HG02840 (cell line): Measurements from ENCODE around the gene EFNA3.
A peak's percentile ranks its signal among the peaks of the same experiment; 100 is the strongest.

Experiments
- ATAC-seq: cut with Tn5 transposase; IDR thresholded peaks from one replicate; pipeline ENCODE4 v1.9.1; 2021; ENCODE audit warnings: mild to moderate bottlenecking, moderate library complexity, moderate number of reproducible peaks; ENCODE audit not compliant: unreplicated experiment, low FRiP score

The EFNA3 gene

DNA sequence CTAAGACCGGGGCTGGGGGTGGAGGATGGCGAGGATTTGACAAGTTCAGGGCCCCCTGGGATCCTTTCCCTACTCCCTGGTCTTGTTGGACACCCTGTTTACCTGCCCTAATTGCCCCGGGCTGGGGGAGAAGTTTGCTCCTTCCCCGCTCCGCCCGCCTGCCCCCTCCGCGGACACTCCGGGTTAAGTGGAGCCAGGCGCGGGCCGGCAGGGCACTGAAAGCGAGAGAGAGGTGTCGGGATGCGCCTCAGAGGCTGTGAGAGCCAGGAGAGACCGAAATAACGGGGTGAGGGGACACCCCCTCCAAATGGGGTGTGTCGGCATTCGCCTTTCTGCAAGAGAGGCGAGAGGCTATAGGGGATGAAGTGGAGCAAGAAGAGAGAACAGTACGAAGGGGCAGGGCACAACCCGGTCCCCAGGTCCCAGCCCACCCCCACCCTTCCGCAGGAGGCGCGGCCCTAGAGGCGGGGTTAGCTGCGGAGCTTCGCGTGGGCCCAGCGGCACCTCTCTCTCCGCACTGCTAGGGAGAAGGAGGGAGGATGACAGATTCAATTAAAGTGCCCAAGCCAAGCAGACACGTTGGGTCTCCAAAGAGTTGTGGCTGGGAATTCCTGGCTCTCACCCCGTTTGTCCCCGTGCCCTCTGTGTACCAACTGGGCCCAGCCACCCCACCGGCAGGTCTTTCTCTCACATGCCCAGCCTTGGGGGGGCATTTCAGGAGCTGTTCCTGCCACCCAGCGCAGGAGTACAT is 3.8 kb downstream of the EFNA3 start:
- no peak for ATAC-seq

DNA sequence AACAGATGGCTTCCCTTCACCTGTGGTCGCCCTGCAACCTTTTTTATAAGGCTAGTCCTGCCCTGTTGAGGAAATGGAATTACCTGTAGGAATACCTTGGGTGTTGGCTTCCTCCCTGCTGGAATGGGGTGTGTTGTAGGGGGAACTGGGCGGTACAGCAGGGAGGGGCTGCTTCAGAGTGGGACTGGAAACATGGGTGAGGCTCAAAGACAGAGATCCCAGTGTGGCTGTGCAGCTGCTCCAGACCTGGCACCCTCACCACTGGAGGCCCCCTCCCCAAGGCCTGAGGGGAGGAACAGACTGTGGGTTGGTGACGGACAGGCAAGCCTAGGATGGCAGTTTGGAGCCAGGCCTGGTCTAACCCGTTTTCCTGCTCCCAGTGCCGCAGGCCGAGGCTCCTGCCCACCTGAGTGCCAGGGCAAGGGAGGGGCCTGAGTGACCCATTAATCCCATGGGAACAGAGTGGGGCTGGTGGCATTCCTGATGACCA is 4.5 kb downstream of the EFNA3 start:
- no peak for ATAC-seq

DNA sequence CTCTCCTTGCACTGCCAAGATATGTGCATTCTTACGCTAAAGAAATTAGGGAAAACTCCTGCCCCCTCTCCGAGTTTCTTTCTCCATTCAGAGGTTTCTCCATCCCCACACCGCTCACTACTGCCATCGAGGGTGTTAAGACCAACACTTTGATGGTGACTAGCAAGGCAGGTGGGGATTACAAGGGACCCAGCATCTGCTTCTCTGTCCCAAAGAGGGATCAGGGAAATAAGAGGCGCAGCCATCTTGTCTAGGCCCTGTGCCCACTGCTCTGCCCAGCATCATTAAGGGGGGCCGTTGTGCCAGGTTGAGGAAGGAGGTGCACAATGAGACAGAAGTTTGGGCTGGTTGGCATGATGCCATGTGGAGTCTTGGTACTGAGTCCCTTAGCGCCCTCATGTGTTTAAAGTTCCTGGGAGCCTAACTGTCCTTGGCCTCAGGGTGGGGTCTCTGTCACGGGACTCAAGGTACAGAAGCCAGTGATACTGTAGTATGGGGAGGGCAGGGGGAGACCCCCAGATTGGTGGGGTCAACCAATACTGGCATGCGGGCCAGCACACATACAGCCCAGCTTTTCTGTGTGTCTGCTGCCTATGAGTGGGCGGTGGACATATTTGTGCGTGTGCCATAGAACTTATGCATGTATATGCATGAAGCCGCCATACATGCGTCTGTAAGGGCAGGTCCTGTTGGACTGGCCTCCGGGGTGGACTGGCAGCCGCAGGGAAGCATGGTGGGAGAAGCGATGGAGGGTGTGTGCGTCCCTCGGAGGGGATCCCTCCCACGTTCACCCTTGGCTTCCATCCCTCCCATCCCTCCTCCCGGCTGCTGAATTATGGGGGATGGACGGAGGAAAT is 5.5 kb downstream of the EFNA3 start:
- ATAC-seq = peak; percentile 6

DNA sequence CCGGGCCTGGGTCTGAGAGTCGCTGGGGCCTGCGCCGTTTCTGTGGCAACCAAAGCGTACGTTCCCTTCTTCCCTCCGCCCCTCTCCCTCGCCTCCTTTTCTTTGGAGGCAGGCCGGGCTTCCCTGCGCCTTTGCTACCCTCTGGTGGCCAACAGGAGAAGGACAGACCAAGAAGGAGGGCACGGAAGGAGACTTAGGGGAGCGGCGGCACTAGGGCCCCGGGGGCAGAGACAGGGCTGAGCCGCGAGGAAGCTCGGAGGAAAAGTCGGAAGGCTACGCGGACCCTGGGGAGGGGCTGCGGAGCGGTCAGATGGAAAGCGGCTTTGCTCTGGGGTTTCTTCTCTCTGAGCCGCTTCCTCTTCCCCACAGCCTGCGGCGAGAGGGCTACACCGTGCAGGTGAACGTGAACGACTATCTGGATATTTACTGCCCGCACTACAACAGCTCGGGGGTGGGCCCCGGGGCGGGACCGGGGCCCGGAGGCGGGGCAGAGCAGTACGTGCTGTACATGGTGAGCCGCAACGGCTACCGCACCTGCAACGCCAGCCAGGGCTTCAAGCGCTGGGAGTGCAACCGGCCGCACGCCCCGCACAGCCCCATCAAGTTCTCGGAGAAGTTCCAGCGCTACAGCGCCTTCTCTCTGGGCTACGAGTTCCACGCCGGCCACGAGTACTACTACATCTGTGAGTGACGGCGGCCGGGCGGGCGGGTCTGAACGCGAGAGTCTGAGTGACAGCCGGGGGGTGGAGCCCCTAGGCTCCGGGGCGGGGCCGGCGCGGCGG is 6.3 kb downstream of the EFNA3 start:
- ATAC-seq = peak; percentile 81

DNA sequence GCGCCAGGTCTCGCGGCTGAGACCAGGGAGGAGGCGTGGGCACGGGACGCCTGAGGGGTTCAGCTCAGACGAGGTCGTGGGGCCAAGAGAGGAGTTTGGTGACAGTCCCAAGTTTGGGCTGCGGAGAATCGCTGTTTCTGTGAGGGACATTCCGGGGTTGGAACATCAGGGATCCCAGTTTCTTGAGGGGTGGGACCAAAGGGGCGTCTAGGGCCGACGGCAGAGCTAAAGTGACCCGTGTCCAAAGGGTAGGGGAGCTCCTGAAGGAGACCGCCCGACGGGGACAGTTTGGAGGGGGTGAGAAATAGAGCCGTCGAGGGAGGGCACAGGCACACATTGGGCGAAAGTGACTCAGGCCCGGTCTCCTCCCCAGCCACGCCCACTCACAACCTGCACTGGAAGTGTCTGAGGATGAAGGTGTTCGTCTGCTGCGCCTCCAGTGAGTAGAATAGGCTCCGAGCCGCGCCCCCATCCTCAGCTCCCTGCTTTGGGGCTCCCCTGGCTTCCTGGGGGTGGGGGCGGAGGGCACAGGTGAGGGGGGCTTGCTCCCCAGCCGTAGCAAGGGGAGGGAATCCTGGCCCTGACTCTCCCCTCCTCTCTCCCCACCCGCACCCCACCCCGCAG is 7.0 kb downstream of the EFNA3 start:
- no peak for ATAC-seq

DNA sequence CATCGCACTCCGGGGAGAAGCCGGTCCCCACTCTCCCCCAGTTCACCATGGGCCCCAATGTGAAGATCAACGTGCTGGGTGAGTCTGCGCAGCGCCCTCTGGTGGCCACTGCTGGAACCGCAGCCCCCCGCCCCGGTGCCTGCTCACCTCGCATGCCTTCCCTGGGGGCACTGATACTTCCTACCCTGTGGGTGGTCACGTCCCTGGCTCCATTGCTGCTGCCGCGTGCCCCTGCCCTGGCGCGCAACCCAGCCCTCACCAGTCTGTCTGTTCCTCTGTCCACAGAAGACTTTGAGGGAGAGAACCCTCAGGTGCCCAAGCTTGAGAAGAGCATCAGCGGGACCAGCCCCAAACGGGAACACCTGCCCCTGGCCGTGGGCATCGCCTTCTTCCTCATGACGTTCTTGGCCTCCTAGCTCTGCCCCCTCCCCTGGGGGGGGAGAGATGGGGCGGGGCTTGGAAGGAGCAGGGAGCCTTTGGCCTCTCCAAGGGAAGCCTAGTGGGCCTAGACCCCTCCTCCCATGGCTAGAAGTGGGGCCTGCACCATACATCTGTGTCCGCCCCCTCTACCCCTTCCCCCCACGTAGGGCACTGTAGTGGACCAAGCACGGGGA is 7.6 kb downstream of the EFNA3 start:
- ATAC-seq = no peak

DNA sequence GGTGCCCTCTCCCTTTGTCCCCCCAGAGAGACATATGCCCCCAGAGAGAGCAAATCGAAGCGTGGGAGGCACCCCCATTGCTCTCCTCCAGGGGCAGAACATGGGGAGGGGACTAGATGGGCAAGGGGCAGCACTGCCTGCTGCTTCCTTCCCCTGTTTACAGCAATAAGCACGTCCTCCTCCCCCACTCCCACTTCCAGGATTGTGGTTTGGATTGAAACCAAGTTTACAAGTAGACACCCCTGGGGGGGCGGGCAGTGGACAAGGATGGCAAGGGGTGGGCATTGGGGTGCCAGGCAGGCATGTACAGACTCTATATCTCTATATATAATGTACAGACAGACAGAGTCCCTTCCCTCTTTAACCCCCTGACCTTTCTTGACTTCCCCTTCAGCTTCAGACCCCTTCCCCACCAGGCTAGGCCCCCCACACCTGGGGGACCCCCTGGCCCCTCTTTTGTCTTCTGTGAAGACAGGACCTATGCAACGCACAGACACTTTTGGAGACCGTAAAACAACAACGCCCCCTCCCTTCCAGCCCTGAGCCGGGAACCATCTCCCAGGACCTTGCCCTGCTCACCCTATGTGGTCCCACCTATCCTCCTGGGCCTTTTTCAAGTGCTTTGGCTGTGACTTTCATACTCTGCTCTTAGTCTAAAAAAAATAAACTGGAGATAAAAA is 8.4 kb downstream of the EFNA3 start:
- ATAC-seq = no peak

DNA sequence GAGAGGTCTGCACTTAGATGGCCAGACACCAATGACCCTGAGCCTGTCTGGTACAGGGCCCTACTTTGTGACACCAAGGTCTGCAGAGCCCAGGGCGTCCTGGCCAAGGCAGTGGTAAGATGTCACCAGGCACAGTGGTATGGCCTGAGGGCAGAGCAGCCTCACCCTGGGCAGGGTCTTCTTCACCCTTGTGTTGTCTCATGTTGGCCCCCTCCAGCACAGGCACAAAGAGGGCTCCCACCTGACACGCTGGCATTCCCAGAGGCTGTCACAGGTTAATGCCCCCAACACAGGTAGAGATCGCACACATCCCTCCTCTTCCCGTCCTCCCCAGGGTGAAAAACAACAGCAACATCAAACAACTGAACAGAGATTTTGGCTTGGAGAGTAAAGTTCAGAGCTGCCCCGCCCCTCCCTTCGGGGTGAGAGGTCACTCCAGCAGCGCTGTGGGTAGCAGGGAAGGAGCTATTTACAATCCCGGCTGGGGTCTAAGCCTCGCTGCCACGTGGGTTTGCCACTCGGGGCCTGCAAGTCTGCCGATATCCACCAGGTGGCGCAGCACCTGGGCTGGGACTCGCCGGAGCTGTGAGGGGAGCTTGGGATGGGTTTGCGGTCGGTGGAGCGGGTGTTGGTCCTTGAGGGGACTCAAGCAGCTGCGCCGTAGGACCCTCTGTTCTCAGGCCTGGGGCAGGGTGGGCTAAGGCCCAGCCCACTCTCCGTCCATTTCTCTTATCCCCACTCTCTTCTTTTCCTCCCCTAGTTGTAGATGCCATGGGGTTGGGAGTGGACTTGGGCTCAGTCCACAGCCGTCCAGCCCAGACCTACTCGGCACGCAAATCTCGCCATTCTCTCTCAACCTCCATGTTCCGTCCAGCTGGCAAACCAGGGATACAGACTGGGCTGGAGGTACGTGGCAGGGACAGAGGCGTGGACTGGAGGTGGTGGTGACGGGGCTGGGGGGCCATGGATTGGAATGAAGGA is 12.7 kb downstream of the EFNA3 start:
- no peak for ATAC-seq

DNA sequence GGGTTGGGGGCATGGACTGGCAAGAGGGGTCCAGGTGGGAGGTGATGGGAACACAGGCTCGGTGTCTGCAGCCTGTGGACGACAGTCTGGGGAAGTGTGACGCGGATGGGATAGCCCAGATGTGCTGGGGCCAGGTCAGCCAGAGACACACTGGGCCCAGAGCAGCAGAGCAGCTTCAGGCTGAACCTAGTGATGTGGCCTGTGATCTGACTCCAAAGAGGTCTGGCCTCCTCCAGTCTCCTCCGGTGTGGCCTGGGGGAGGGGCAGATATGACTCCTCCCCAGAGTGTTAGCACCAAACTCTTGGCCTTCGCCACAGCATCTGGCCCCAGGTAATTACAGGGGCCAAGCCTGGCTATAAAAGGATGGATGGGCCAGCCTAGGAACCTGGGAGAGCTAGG is 13.5 kb downstream of the EFNA3 start:
- no peak for ATAC-seq

DNA sequence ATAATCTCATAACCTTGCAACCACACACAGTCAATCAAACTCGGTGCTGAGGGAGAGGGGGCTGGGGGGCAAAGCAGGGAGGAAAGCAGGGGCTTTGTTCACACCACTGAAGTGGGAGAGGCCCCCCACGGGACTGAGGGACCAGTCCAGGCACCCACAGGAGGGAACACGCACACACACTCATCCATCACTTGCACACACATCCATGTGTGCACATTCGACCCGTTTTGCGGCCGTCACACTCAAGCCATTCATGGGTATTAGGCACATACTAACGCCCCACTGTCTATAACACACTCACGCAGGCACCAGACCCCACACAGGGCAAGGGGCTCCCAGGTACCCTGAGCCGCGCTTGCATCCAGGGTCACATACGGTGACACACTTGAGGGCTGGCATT is 14.0 kb downstream of the EFNA3 start:
- no peak for ATAC-seq

DNA sequence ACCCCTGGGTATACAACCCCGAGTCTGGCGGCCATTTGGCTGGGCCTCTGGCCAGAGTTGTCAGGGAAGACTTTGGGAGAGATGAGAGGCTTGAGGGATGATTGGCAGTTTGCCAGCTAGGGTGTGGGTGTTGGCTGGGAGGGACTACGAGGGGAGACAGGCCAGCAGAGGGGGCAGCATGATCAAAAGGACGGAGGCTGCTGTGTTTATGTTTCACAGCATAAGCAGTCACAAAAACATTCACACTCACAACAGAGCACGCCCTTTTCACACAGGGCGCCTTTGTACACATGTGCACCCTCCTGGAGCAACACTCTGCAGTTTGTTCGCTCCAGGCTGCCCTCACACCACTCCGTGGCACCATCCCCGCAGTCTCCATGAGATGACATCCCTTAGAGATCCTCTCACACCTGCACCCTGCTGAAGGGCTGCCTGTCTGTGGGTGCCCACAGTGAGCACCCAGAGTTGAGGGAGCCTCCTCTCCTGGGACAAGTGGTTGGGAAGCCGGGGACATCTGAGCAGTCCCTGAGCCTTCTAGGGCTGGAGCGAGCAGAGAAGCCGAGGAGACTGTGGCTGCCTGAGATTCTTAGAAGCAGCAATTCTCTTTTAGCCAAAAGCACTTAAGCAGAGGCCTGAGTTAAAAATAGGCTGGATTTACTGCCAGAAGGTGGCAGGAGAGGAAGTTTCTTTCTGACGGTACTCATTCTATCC is 15.4 kb downstream of the EFNA3 start:
- no peak for ATAC-seq

DNA sequence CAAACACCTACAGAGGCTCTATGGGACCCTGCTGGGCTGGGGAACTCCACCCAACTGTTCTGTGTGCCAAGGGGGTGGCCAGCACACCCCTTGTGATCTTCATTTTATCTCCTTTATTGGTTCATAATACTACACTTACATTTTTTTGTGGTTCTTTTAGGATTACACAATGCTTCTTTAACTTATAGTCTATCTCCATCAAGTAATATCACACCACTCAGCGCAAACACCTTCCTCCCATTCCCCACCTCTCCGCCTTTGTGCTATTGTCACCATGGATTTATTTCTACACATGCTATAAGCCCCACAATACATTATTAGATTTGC is 15.9 kb downstream of the EFNA3 start:
- no peak for ATAC-seq

DNA sequence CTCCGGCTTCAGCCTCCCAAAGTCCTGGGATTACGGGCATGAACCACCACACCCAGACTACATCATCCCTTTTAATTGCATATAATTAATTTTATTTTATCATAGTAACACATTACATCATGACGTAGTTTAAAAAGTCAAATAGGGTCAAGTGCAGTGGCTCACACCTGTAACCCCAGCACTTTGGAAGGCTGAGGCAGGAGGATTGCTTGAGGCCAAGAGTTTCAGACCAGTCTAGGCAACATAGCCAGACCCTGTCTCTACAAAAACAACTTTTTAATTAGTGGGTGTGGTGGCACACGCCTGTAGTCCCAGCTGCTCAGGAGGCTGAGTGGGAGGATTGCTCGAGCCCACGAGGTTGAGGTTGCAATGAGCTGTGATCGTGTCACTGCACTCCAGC is 20.7 kb downstream of the EFNA3 start:
- no peak for ATAC-seq

DNA sequence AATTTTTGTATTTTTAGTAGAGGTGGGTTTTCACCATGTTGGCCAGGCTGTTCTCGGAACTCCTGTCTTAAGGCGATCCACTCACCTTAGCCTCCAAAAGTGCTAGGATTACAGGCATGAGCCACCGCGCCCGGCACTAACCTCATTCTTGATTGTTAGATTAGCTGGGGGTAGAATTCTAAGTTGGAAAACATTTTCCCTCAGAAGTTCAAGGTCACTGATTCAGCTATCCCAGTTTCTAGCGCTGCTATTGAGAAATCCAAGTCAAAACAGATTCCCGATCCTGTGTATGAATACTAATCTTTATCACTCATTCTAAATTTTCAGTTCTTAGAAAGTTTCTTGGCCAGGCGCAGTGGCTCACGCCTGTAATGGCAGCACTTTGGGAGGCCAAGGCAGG is 24.7 kb downstream of the EFNA3 start:
- no peak for ATAC-seq

DNA sequence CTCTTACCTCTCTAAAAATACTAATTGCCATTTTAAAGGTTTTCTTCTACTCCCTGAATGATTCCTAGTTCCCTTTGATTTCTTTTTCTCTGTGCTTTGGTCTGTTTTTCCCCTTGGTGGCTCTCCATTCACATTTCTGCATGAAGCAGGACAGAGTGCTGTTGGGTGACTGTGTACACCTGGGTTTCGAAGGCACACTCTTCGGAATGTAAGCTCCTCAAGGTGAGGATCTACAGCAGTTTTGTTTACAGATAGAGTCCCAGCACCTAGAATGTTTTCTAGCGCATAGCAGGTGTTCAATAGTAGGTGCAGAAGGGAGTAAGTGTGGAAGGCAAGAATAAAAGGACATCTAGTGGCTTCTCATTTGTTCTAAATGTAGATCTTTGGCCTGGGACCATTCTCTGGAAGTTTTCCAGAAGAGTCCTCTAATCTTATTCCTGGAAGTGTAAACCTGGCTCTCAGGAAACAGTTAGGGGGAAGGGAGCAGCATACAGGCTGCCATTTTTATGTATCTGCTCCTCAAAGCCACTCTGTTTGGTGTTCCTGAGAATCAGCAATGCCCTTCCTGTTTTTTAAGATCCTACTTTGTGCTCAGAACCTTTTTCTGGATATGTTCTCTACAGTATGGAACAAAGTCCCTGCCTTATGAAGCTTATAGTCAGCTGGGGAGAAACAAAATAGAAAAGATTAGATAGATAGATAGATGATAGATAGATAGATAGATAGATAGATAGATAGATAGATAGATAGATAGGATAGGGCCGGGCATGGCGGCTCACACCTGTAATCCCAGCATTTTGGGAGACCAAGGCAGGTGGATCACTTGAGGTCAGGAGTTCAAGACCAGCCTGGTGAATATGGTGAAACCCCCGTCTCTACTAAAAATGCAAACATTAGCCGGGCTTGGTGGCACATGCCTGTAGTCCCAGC is 26.2 kb downstream of the EFNA3 start:
- no peak for ATAC-seq

DNA sequence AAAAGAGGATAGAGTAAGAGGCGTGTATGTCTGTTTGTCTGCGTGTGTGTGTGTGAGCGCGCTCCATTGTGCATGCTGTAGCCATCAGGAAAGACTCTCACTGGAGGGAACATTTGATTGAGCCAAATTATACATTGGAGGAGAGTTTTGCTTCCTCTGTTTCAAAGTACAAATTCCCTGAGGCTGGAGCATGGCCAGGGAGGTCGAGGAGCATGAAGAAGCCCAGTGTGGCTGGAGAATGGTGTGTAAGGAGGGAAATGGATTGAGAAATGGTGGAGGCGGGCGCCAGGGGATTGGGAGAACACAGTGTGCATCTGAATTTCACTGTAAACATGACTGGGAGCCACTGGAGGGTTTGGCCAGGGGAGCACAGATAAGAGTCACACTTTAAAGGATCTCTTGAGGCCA is 27.0 kb downstream of the EFNA3 start:
- ATAC-seq = no peak

DNA sequence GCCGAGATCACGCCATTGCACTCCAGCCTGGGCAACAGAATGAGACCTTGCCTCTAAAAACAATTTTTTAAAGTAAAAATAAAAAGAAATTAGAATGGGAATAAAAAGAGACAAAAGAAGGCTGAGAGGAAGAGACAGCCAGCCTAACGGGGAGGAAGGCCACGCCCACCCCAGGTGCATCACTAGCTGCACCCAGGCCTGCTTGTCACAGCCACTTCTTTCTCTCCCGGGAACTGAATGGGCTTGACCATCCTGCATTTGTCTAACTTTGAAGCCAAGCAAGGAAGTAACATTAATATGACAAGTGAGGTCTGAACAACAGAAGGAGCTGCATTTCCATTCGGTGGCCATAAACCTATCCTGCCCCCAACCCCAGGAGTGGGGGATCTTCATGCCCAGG is 28.2 kb downstream of the EFNA3 start:
- no peak for ATAC-seq
